ENCODE data around the gene ENKUR.
"Not testable (repeated sequence)": the region's sequence is repeated elsewhere in the genome, so short reads cannot be mapped to it uniquely, and the experiment has no call there.

Gene ENKUR

DNA sequence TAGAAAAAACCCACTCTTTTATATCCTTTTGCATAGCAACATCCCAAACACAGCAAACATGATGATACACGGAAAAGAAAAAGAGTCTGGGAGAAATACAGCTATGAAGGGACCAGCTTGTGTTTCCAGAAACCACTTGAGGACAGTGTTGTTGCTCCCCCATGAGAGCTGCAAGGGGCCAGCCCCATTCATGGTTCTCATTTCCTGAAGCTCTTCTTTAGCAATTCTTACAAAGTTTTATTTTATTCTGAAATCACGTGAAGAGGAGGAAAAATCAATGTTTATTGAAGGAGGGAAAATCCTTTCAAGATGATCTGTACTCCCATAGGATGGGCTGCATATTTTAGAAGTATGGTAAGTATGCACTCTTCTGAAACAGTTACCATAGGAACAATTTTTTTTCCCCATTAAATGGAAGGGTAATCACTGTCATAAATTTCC, 46.1 kb downstream of the ENKUR start:
- DNase-seq, result no peak

DNA sequence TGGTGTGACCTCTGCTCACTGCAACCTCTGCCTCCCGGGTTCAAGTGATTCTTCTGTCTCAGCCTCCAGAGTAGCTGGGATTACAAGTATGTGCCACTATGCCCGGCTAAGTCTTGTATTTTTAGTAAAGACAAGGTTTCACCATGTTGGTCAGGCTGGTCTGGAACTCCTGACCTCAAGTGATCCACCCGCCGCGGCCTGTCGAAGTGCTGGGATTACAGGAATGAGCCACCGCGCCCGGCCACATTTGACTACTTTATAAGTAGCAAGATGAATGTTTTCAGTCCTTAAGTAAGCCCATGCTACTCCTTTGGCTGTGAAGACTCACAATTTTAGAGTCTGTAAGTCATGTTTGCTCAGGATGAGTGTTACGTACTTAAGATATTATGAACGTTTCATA, 47.0 kb downstream of the ENKUR start:
- DNase-seq, result not testable (repeated sequence)

DNA sequence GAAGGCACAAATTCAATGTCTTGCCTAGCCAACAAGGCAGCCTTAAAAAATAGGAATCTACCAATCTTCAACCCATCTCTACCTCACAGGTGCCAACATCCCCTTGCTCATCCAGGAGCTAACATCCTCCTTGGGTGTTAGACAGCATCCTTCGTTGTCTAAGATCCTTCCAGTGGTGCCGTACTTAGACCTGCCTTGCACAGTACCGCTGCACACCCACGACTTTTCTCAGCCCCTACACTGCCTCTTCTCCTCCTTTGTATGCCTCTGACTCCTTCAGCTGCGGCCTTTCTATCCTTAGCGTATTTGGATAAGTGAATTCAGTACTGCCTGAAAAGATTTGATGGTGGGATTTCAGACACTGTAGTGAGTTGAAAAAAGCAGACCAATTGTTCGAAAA, 47.6 kb downstream of the ENKUR start:
- no peak for DNase-seq

DNA sequence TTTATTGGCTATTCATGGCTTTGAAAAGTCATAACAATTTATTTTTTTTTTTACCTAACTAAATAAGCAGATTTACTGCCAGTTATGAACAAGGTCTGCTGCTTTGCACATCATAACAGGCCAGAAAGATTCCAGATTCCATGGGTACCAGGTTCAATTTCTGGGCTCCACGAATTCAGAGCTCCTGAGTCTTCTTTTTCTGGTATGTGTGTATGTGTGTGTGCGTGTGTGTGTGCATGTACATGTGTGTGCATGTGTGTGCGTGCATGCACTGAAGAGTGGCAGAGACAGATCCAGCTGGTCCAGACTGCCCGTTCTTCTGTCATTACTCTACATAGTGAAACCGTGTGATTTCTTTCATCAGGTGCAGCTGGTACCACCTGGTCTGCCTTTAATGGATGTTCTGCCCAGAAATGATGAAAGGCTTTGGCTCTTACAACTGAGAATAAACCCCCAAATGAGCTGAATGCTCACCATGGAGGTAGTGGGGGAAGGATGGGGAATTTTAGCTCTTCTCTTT, 48.9 kb downstream of the ENKUR start:
- no peak for DNase-seq

DNA sequence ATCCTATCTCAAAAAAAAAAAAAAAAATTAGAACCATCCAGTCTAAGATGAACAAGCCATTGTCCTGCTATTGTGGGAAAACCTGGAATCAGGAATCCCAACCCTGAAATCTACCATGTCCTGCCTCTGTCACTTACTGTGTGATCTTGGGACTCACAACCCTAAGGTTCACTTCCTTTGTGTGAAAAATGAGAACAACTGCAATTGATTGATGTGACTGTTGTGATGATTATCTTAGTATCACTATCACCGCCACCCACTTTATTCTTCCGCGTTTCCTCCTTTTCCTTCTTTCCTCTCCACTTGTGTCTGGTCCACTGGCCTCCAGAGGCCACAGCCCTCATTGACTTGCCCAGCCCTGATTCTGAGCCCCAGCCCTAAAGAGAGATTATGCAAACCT, 50.9 kb downstream of the ENKUR start:
- no peak for DNase-seq

DNA sequence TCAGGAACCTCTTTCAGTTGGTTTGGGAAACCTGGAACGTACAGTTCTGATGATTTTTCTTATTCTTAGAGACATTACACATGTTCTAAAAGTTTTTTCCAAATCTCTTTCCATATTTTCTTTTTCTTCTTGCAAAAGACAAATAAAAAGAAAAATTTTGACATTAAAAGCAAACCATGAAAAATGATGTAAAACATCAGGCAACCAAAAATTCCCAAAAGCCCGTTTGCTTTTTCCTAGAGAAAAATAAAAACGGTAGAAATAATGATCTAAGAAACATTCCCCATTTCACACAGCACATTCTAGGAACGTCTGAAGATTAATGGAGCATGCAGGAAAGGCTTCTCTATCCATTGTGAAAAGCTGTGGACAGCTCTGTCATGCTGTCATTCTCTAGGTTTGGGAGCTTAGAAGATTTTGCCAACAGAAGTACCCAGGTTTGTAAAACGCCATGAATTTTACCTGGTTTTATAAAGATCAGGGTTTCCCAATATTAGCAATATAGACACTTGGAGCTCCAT, 52.4 kb downstream of the ENKUR start:
- no peak for DNase-seq

DNA sequence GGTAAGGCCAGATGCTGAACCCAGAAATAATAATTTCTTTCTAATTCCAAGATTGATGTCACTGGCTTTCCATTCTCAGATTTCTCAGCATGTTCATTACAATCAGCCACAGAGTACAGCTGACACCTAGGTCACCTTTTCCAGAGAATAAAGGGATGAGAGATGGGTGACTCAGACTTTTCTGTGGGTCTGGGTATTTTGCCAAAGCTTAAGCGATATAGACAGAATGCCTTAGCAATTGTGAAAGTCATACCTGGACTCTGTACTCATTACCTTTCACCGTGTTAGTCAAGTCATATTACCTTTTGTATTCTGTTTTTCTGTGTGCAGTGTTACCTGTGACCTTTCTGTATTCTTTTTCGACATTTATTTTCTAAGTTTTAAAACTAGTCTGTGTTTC, 53.0 kb downstream of the ENKUR start:
- no peak for DNase-seq

DNA sequence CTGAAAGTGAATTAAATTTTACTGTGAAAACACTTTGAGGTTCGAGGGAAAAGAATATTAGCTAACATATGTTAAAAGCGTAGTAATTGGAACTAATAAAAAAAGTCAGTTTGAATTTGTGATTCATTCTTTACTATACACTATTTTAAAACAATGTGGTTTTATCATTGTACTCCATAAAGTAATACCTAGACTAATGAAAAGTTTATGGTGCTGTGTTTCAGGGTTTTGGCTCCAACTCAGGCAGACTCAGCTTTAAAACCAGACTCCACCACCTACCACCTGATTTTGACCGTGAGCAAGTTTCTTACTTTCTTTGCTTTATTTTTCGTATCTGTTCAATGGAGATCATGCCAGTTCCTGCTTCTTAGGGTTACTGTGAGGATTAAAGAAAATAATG, 54.4 kb downstream of the ENKUR start:
- no peak for DNase-seq

DNA sequence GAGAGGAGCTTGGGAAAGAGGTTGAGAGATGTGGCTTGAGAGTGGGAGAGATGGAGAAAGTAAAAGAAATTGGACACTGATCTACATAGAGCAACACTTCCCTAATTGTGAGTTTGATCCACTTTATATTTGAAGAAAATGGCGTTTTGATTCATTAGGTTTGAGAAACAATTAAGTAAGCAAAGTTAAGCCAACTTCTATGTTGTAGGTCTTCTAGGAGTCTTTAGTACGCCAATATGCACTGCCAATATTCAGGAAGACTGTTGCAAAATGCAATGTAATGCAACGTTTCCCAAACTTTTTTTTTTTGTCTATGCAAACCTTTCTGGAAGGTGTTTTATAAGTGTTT, 56.6 kb downstream of the ENKUR start:
- DNase-seq, result no peak

DNA sequence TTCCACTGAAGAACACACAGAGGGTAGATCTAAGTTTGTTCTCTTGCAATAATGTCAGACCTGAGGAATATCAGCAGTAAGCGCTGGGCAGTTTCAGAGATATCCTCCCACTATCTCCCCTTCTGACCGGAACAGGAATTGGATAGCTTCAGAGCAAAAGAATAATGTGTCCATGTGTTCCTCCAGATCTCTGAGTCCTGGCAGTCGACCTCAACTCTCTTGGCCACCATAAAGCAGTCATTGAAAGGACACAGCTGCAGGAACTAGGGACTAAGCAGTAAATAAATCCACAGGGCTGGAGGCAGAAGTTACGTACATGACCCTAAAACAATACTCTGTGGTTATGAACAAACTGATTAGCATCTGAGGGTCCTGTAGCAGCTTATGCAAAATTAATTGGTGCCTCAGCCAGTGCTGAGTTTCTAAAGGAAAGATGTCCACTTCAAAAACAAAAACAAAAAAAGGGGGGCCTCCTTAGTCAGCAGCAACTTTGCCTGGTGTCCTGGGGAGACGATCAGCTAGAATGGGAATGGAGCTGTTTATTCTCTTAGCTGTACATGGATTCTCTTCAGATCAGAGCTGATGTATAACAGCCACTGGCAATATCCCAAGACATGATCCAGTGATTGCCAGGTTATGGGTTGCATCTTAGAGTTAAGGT, 57.1 kb downstream of the ENKUR start:
- no peak for DNase-seq

DNA sequence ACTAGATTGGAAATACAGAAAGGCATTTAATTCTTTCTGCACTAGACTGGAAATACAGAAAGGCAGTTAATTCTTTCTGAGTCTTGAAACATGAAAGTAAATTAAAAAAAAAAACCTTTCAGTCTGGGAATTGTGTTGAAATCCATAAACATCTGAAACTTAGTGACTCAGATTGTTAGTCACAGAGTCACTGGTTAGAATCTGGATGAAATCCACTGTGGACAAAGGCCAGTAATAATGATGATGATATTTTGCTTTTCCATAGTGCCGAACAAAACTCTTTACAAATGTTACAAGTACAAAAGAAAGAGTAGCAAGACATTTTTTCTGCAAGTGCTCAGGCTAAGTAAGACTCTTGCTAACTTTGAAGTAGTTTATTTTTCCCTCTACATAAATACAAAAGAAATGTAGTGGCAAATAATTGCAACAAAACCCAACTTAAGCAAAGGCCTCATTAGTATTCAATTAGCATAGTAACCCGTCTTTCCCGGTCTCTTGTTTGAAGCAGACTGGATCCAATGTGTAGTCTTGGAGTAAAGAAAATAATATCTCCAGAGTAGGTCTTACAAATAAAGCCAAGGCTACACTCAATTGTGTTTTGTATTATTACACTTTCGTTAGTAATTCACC, 57.8 kb downstream of the ENKUR start:
- DNase-seq, result no peak

DNA sequence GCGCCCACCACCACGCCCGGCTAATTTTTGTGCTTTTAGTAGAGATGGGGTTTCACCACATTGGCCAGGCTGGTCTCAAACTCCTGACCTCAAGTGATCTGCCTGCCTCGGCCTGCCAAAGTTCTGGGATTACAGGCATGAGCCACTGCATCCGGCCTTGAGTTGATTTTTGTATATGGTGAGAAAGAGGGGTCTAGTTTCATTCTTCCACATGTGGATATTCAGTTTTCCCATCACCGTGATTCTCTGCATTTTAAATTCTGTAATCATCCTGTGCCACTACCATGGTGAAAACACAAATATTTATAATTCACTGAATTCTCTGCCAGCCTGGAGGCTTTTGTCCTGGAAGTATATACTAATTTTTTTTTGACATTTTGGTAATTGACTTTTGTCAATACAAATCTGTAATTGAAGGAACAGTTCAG, 58.3 kb downstream of the ENKUR start:
- DNase-seq, result not testable (repeated sequence)

DNA sequence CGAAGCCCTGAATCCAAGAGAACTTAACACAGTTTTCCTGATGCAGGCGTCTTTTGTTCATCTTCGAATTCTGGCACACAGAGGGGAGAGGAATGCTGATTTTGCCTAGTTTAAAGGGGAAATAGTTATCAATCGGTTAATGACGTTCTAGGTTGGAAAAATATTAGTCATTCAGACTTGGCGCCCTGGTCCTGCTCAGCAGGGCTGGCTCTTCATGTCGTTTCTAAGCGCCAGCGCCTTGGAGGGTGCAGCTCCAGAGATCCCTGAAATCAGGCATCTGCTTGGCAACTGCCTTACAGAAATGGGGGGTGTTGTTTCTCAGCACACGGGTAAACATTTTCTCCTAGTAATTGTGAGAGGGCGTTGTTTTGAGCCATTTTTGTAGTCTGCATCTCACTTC, 62.3 kb downstream of the ENKUR start:
- no peak for DNase-seq

DNA sequence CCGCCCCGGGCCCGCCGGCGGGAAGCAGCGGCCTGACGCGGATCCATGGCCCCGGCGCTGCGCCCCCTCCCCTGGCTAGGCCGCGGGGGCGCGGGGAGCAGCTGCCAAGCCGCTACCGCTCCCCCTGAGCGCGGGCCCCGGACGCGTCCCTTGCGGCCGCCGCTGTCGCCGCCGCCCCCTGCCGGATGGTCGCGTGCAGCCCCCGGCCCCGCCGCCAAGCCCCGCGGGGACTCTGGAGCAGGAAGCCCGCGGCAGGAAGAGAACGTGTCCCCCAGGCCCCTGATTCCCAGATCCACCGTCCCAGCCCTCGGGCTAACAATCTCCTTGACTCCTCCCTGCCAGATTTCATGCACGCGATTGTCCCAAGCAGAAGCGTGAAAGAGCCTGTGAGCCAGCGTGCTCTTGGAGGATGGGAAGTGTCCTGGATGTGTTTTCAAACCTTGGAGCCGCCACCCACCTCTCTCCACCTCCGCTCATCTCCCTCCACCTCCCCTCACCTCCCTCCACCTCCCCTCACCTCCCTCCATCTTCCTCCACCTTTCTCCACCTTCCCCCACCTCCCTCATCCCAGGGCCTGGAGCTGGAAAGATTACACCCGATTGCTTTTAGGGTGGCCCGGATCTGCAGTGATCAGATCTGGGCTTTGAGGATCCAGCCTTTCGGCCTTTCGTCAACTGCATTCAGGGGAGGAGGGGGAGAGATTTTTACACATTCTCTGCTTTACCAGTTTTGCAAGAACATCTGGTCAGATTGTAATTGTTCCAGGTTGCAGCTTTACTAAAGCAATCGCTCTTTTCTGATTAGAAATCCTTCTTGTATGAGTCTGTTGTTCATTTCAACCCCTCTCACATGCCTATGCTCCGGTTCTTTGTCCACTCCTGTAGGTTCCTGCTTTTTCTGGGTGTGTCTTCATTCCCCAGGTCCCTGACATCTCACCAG, 63.0 kb downstream of the ENKUR start:
- peak; percentile 51 for DNase-seq

DNA sequence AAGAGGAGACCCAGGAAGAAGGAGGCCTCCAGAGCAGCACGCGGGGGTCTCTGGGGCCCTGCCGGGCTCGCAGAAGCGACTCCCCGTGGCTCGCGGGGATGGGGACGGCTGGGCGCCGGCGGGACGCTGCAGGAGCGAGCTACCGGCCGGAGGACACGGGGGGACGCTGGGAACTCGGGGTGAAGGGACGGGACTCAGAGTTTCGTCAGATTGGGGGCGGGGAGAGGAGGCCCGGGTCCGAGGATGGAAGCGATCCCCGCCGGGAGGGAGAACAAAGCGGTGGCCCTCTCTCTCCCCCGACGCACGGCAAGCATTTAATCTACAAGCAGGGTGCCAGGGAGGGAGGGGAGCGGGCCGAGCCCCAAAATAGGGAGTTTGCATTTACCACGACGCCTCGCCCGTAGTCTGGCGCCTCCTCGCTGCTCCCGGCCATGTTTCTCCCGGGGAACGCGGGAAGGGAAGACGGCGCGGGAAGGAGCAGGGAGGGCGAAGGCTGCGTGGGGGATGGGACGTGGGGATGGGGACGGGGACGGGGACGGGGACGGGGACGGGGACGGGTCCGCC, 63.7 kb downstream of the ENKUR start, which contains the start of gene PRTFDC1:
Gene PRTFDC1 (minus strand): TSS at position 464 of the 564 bp plus-strand sequence. CDS start 31 bp downstream, at position 433.
- DNase-seq, result peak; percentile 28

DNA sequence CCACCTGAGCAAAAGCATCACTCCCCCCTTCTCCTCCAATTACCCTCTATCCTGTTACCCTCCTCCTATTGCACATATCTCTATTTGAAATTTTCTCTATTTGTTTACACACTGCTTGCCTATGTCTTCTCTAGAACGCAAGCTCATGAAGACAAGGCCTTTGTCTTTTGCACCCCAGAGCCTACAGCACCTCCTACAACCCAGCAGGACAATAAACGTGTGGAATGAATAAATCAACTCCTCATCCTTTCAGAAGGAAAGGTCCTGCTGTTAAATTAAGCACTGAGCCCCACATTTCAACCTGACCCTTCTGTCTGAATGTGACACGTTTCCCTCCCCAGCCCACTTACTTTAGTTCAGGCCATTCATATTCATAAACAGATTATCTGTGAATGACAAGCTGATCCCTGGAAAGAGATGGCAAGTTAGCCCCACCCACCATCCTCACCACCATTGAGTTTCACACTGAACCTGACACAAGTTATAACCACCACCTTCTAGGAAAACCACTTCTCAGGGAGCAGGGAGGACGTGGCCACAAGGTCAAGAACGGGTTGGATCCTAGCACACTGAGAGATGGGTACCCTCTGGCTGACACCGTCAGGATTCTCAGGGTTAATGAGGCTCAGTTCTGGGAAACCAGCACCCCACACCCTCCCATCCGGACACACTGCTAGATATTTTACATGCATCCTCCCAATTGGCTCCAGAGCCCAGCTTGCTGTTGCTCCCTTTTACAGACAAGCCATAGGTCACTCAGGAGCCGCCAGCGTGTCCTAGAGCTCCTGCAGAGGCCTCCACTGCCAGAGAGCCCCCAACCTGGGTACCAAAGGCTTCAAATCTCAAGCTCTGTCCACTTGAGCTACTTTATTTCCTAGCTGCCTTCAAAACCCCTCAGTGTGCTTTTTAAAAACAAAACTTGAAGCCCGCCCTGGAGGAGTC, 64.5 kb downstream of the ENKUR start:
- peak; percentile 8 for DNase-seq

DNA sequence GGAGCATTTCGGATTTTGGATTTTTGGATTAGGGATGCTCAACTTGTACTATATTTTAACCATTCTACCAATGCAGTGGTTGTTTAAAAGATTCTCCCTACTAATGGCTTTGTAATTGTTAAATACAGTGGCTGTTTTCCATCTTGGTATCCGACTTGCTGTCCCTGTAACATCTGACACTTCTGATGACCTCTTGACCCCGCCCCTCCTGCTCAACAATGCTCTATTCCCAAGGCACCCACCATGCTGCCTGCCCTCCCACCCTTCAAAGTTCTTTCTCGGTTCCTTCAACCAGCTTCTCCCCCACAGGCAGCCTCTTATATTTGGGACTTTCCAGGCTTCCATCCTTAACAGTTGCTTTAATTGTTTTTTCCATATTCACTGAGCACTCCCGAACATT, 65.5 kb downstream of the ENKUR start:
- no peak for DNase-seq

DNA sequence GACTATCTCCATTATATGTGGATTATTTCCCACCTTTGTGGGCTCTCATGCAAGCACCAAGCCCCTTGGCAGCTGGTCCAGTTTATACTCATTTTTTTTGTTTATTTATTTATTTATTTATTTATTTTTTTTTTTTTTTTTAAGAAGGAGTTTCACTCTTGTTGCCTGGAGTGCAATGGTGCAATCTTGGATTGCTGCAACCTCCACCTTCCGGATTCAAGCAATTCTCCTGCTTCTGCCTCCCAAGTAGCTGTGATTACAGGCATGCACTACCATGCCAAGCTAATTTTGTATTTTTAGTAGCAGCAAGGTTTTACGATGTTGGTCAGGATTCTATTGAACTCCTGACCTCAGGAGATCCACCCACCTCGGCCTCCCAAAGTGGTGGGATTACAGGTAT, 66.3 kb downstream of the ENKUR start:
- no peak for DNase-seq

DNA sequence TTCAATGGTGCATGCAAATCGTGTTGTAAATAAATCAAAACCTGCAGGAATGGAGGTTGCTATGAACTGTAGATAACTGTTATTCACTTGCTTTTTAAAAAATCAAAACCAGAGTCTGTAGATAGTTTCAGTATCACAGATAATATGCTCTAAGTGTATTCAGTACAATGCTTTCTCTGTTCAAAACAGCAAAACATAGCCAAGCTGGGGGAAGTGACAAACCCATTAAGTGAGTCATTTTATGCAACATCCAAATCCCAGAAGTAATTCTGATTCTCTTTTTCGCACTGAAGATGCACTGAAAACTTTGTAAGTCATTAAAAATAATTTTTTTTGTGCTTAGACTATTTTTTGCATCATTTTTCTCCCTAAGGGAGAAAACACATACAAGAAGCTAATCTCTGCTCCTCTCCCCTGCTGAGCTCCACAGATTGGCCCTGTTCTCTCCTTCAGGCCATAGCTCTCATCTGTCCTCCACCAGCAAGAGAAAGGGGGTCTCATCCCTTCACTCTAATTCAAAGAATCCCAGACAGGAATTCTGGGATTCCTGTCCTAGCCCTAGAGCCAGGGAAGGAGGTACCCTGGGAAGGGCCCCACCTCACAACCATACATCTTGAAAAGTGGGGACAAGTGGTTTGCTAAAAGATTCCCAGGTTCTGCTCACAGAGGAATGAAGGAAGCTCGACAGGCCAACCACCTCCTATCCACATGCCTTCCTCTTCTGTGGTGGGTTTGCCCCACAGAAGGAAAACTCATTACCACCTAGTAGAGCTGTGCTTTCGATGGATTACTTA, 68.5 kb downstream of the ENKUR start:
- no peak for DNase-seq

DNA sequence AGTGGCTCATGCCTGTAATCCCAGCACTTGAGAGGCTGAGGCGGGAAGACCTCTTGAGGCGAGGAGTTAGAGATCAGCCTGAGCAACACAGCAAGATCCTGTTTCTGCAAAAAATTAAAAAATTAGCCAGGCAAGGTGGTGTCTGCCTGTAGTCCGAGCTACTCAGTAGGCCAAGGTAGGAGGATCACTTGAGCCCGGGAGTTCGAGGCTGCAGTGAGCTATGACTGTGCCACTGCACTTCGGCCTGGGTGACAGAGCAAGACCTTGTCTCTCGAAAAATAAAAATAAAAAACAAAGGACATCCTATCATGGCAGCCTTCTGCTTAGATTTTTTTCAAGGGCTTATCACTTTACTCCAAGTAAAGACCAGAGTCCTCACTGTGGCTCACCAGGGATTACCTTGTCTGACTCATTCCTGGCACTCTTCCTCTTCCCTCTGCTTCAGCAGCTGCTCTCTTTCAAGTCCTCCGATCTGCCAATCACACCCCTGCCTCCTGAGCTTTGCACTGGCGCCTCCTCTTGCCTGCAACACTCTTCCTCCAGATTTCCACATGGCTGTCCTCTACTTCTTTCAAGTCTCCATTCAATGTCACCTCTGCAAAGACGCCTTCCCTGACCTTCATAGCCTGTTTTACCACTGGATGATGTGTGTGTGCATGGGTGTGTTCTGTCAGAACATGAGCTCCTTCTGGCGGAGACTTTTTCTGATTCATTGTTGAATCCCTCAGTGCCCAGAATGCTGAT, 71.3 kb downstream of the ENKUR start:
- no peak for DNase-seq

Measured in CD4-positive, alpha-beta T cell treated with Interleukin-21 for 1 hour (primary cell).